GM18508 (cell line): Measurements from ENCODE around the gene KLF1.
"Not testable (repeated sequence)": the region's sequence is repeated elsewhere in the genome, so short reads cannot be mapped to it uniquely, and the experiment has no call there.

ENCODE experiments used
- ATAC-seq: cut with Tn5 transposase; IDR thresholded peaks from one replicate; pipeline ENCODE4 v1.9.1; 2021; ENCODE audit warnings: moderate number of reproducible peaks; ENCODE audit not compliant: insufficient read depth, unreplicated experiment

Gene KLF1

GRCh38 chr19:12886969-12887747 is at the start of gene KLF1:
KLF1 (minus strand) TSS chr19:12887201; CDS start chr19:12887140, 61 bp downstream.
- no peak for ATAC-seq

GRCh38 chr19:12936582-12936981 is 49.6 kb upstream of the KLF1 start:
- ATAC-seq, result no peak

DNA sequence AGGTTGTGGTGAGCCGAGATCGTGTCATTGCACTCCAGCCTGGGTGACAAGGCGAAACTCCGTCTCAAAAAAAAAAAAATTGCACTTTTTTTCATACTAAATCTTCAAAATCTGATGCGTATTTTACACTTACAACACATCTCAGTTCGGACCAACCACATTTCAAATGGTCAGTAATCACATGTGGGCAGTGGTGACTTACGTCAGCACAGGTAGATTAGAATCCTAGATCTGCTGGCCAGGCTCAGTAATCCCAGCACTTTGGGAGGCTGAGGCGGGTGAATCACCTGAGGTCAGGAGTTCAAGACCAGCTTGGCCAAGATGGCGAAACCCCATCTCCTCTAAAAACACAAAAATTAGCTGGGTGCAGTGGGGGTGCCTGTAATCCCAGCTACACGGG is 48.1 kb upstream of the KLF1 start:
- no peak for ATAC-seq

DNA sequence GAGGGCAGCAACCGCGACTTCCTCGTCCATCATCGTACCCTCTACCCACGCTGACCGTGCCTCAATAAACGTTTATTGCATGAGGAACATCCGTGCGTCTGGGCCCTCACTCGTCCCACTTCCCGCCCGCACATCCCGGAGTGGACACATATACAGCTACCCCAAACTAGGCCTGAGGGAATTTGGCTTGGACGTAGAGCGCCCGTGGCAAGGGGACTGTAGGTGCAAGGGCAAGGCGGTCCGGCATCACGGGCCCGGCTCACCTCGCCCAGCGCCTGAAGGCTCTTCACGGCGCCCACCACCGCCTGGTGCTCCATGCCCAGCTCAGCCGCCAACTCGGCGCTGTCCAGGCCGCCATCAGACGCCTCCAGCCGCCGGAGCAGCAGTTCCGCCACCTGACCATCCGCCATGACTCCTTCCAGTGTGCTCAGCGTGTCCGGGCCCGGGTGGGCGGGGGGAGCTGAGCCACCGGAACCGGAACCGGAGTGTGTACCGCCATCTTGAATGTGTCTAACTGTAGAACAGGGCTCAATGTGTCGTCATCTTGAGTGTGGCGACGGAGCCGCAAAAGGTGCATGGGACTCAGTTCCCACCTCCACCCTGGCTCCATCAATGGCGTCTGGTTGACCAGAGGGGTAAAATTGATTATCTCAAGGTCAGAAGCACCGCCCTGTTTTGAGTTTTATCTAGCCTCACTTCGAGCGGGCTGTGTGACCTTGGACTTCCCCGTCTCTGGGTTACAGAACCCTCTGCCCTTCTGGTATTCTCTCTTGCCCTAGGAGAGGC is 46.5 kb upstream of the KLF1 start, which contains the start of gene FARSA:
Gene FARSA, minus strand, starts transcription at position 425 of the 786 bp plus-strand sequence. Its CDS starts 15 bp downstream, at position 410.
- no peak for ATAC-seq

DNA sequence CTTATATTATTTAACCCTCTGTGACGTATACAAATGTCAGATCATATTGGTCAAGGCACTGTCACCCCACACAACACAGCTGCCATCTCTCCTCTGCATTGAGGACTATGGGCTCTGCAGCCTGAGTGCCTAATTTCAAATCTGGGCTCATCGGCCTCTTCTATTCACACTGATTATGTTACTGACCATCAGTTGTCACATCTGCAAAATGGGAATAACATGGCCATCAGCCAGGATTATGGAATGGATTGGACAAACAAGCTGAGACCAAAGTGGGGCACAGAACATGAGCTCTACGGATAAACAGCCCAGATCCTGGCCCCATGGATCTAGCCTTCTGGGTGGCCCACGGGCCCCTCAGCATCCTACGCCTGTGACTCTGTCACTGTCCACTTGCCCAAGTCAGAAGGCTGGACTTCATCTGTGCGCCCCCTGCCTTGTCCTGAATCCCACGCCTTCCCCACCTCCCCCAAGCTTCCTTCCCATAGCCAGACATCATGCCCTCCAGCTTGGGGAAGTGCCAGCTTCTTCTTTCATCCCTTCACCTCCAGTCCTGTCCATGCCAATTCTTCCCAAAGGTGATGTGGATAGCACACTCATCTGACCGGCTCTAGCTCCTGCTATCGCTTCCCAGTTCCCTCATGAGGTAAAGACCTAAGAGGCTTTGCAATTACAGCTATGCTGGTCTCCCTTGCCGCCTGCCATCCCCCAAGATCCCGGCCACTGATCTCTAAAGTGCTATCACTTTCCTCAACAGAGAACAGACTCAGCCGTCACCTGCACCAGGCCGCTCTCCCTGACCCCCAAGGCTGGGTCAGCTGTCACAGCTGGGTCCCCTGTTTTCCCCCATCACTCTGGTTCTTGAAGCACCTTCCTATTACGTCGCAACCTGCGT is 45.6 kb upstream of the KLF1 start:
- no peak for ATAC-seq

DNA sequence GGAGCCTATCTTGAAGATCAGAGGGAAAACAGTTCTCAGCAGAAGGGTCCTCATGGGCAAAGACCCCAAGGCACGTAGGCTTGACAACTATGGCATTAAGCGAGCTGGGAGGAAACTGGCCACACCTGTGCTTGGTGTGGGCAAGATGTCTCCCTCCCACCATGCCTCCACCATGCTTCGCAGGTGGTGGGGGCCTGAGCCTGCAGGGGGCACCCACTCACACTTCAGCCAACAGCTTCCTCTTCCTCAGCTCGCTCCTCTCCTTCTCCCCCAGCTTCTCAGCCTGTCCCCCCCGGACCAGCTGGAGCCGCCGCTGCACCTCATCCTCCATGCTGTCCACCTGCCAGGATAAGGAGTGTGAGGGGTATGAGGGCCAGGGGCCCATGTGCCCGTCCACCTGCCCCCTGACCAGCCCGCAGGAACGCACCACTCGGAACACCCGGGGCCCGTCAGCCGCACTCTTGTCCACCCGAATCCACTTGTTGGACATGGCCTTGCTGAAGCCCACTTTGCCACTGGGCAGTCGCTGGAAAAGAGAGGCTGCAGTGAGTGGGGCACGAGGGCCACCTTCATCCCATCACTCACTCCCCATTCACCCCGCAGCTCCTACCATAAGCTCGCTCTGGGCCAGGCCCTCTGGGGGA is 43.1 kb upstream of the KLF1 start:
- ATAC-seq, result no peak

DNA sequence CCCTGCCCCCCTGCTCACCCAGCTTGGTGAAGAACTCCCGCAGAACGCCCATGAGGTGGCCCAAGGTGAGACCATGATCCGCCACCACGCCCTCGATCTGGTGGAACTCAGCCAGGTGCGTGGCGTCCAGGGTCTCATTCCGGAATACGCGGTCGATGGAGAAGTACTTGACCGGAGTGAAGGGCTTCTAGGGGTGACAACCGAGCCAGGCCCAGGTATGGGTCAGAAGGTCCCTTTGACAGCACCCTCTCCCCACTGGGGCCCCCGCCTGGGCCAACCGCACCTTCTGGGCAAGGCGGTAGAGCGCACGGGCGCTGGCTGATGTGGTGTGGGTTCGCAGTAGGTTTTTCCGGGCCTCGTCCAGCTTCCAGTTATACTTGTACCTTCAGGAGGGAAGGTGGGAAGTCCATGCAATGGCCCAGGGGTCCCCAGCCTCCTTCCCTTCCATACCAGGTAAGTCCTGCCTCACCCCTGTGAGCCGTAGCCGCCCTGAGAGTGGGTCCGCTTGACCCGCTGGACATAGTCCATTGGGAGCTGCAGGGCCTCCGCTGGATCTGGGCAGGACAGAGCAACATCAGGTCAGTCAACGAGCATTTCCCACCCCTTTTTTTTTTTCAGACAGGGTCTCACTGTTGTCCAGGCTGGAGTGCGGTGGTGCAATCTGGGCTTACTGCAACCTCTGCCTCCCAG is 37.8 kb upstream of the KLF1 start:
- ATAC-seq, result no peak

DNA sequence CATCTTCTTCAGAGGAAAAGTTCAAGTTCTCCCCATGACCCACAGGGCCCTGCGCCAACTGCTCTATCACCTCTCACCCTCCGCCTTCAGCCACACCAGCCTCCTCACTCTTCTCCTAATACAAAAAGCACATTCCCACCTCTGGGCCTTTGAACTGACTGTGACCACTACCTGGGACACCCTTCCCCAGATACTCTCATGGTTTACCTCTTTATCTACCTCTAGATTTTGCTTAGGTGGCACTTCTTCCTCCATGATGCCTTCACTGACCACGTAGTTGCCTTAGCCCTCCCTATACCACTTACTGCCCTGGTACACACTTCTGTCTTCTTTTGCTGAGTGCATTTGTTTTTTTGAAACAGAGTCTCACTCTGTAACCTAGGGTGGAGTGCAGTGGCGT is 36.0 kb upstream of the KLF1 start:
- ATAC-seq, result no peak

- no peak for ATAC-seq
These were observed 34.0 kb upstream of the KLF1 start for GRCh38 chr19:12921047-12921446.

DNA sequence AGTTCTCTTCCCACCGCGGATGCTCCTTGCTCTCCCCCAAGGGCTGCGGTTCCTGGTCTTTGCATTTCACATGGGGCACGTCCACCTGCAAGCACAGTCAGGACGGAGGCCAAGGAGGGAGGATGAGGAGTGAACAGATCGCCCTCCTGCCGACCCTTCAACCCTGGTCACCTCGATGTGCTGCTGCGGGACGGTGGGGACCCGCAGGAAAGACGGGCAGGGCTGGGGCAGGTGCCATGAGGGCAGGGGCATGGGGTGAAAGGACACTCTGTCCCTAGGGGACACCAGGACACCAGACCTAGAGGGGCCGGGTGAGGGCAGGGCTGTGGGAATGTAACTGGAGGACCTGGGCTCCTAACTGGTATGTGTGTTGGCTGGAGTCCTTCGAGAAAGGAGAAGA is 31.3 kb upstream of the KLF1 start:
- no peak for ATAC-seq

- not testable (repeated sequence) for ATAC-seq
These were observed 28.9 kb upstream of the KLF1 start for GRCh38 chr19:12915860-12916259.

DNA sequence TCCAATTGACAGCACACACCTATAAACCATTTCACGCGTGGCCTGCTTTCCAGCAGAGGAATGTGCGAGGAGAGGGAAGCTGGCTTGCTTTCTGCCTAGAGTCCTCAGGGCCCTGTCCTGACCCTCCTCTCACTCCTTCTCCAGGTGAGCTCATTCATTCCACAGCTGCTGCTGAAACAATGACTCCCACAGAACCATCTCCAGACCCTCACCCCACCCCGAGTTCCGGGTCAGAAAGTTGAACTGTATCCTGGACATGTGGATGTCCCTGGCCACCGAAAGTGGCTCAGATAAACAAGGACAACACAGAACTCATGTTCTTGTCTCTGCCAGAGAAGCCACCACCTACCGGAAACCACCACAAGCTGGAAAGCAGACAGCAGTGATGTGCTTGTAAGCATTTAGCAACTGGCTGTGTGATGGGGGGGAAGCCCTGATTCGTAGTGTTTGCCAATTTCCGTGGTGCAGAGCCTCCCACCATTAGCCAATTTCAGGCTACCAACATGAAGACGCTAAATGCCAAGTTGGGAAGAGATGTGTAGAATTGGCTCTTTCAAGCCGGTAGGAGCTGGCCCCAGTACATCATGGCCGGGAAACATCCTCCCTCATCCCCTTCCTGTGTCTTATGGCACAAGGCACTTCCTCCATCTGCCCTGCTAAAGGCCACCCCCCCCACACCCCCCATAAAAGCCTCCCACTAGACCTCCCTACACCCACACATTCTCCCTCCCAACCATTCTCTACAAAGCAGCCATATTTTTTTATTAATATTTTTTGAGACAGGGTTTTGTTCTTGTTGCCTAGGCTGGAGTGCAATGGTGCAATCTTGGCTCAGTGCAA is 27.1 kb upstream of the KLF1 start:
- ATAC-seq, result no peak

GRCh38 chr19:12913011-12913561 is 26.1 kb upstream of the KLF1 start:
- ATAC-seq, result no peak

DNA sequence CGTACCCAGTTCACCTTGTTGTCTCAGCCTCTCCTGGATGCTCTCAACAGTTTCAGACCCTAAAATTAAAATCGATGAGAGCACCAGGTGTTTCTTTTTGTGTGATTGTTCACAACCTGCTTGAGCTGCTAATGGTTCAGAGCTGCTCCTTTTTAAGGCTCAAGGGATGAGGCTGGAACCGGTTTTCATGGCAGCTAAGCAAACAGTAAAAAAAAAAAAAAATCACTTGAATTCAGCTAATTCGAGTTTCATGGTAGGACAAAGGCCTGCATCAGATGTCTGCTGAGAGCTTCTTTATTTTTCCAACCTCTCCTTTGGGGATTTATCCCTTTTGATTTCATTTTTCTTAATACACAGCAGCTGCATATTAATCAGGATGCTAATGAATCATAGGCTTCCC is 25.6 kb upstream of the KLF1 start:
- no peak for ATAC-seq

- no peak for ATAC-seq
These were observed 20.2 kb upstream of the KLF1 start for GRCh38 chr19:12907166-12907565.

DNA sequence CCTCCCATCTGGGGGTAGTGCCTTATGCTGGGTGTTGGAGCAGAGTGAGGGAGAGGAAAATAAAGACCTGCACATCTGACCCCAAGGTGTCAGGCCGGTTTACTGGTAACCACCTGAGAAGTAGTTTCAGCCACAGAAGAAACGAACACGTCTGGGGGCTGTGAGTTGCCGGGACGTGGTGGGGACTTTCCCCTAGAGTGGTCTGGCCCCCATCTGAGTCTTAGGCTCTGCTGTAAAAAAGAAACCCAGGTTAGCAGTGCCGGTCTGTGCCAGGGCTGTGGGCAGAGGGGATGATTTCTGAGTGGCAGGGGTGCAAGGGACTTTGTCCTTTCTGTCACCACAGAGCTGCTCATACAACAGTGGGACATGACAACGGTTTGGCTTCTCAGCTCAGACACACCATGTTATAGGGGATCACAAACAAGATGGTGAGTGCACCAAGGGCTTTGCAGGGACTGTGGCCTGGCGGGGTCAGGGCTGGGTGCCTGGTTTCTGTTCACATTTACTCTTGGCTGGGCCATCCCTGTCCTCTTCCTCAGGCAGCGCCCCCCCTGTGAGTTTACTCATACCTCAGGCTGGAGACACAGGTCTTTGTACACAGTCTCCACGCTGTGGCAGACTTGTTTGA is 13.0 kb upstream of the KLF1 start:
- no peak for ATAC-seq

- no peak for ATAC-seq
These were observed 9.5 kb upstream of the KLF1 start for GRCh38 chr19:12896460-12896859.

- no peak for ATAC-seq
These were observed 6.6 kb upstream of the KLF1 start for GRCh38 chr19:12893582-12893981.
